ENCODE data around the gene UBAC2.

Gene UBAC2

DNA sequence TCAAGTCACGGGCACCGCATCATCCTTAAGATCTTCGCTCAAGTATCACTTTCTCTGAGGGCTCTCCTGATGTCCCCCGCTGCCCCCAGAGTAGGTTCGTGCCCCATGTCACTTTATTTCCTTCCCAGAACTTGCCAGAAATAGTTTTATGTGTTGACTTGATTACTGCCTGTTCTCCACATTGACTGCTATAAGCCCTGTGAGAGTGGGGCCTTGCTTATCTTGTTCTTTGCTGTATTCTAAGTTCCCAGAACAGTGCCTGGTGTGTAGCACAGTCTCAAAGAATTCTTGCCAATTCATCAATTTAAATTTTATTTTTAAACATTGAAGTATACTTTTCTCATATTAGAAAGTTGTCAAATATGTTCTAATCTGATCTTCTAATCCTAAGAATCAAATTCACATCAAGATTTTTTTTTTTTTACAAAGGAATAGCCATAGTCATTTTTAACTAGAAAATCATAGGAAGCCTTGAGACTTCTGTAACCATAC, 138.6 kb downstream of the UBAC2 start:
- DNase-seq: no peak
- H3K4me3 Mint-ChIP-seq: no peak overlapping the region
- peaks cover 38% of the 10 kb centered on the region for H3K4me1 Mint-ChIP-seq
- H3K36me3 Mint-ChIP-seq: peaks cover 64% of the 10 kb centered on the region
- no peak overlapping the region for H3K27ac Mint-ChIP-seq
- CTCF ChIA-PET: interaction anchor here (1.0 kb wide), 1 partner anchor 13 kb away, joined by 3 read pairs; no protein-coding TSS in a partner anchor
- H3K9me3 Mint-ChIP-seq: no peaks in the 10 kb centered on the region
- H3K27me3 Mint-ChIP-seq: no peaks in the 10 kb centered on the region

DNA sequence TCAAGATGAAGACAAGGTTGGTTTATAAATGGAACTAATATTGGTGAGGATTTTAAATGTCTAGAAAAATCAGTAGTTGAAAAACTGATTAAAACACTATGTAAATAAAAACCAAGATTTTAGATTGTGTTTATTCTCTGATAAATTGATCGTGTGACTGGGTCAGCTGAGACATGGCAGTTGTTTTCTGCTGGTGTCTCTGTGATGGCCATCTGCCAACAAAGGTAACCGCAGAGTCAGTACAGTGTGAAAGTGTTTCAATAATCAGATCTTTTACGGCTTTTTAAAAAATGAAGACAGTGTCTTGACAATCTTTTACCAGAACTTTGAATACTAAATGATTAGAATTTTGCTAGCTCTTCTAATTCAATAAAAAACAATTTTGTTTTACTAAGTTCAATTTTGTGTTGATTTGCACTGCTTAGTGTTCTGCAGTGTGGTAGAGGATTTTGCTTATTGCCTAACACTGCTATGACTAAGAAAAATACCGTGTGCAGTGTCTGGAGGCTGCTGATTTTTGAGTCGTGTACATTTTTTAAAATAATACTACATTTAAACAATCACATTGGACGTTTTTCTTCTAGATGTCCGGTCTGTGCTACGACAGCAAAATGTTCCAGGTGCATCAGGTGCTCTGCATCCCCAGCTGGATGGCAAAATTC, 139.2 kb downstream of the UBAC2 start:
- Mint-ChIP-seq H3K36me3 (peaks cover 68% of the 10 kb centered on the region), H3K4me1 (peaks cover 38% of the 10 kb centered on the region), H3K27me3 (no peaks in the 10 kb centered on the region), H3K9me3 (no peaks in the 10 kb centered on the region), H3K27ac (no peak overlapping the region), H3K4me3 (no peak overlapping the region)
- no peak for DNase-seq
- CTCF ChIA-PET: interaction anchor here (1.0 kb wide), 1 partner anchor 12 kb away, joined by 3 read pairs; no protein-coding TSS in a partner anchor

DNA sequence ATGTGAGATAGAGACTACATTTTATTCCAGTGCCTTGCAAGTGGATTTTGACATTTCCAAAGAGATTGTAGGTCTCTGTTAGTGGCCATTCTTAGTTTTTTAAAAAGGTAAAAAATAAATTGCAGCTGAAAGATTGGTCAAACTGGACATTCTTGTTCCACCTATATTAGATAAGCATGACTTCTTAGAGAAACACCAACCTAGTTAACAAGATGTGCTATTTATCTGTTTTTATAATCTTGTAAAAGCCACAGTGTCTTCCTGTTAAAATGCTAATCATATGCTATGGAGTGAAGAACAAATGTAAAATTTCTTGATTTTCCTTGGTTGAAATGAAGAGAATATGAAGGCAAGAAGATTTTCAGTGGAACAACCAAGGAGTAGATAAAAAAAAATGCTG, 140.0 kb downstream of the UBAC2 start:
- Mint-ChIP-seq H3K27ac (no peak overlapping the region), H3K4me3 (no peak overlapping the region), H3K36me3 (peaks cover 70% of the 10 kb centered on the region), H3K27me3 (no peaks in the 10 kb centered on the region), H3K9me3 (no peaks in the 10 kb centered on the region), H3K4me1 (peaks cover 38% of the 10 kb centered on the region)
- DNase-seq: no peak
- CTCF ChIA-PET: no interaction called here

DNA sequence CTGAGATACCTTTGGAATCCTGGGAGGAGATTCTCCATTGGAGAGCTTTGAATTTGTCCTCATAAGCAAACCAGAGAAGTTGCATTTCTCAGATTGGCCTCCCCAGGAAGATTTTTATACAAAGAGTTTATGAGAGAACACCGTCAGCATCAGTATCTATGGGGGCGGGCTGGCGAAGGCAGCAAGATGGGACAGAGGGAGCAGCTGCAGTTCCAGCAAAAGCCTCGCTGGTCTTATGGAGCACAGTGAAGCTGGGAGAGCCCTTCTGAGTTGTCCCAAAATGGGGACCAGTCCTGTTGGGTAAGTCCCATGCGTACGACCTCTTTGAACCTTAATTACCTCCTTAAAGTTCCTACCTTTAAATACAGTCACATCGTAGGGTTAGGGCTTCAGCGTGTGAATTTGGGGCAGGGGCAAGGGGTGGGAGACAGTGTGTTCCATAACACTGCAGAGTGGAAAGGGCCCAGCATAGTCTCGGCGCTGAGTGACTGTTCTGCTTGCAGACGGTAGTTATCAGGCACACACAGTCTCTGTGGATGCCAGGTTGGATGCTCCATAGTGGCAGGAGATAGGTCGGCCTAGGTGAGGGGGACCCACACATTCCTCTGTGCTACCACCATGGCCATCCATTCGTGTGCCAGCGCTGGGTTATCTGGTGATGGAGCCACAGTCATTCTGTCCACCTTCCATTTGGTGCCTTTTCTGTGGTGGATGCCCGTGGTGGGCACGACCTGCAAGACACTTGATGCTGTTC, 141.5 kb downstream of the UBAC2 start:
- Mint-ChIP-seq H3K36me3 (peaks cover 73% of the 10 kb centered on the region), H3K27ac (no peak overlapping the region), H3K4me3 (no peak overlapping the region), H3K4me1 (peaks cover 45% of the 10 kb centered on the region), H3K9me3 (no peaks in the 10 kb centered on the region), H3K27me3 (no peaks in the 10 kb centered on the region)
- CTCF ChIA-PET: interaction anchor here (0.9 to 1.2 kb wide), 3 partner anchors 13 to 41 kb away, joined by 3 to 4 read pairs (median 3); no protein-coding TSS in a partner anchor
- DNase-seq: no peak

DNA sequence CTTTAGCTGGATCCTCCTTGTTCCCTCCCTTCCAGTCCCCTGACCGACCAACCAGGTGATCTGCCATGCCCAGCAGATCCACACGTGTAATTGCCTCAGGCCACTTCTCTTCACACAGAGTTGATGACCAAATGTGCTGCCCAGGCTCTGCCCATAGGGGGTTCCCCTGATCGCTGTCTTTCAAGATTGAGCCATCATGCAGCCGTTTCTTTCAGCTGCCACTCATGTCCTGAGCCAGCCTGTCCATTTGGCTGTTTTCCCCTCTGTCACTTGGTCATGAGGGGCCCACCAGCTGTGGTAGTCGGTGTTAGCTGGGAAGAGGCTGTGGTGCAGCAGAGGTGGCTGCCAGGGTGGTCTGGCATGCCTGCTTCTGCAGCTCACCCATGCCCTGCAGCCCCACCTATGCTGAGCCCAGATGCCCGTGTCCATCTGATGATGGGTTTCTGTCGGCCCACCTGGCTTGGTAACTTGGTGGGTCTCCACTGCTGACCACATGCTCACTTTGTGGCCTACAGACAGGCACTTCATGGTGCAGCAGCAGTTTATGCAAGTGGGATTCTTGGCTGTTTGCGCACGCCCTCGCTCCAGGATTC, 142.2 kb downstream of the UBAC2 start:
- Mint-ChIP-seq H3K27ac (no peak overlapping the region), H3K36me3 (peaks cover 74% of the 10 kb centered on the region), H3K27me3 (no peaks in the 10 kb centered on the region), H3K4me3 (no peak overlapping the region), H3K9me3 (no peaks in the 10 kb centered on the region), H3K4me1 (peaks cover 44% of the 10 kb centered on the region)
- CTCF ChIA-PET: interaction anchor here (1.2 kb wide), 1 partner anchor 9 kb away, joined by 3 read pairs; no protein-coding TSS in a partner anchor
- DNase-seq: no peak

DNA sequence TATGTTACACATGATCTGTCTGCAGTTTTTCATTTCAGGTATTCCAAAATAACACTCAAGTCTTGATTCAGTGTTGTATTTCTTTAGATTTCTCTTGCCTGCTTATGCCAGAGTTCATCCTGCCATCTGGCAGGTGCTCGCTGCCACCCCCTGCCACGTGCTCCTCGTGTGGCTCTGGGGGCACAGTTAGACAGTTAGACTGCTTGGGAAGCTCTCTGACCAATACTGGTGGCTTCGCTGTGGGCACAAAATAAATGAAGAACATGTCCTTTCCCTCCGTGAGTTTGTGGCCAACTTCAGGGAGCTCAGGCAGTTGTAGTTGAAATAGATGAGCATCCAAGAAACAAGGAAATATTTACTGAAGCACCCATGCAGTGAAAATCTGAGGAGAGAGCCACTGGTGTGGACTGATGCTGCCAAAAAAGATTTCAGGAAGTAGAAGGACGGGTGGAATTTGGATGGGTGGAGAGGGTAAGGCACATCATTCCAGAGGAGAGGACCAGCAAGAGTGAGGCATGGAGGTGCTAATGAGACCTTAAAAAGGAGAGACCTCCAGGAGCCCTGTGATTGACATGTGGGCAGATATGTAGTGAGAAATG, 144.1 kb downstream of the UBAC2 start:
- H3K27ac Mint-ChIP-seq: no peak overlapping the region

DNA sequence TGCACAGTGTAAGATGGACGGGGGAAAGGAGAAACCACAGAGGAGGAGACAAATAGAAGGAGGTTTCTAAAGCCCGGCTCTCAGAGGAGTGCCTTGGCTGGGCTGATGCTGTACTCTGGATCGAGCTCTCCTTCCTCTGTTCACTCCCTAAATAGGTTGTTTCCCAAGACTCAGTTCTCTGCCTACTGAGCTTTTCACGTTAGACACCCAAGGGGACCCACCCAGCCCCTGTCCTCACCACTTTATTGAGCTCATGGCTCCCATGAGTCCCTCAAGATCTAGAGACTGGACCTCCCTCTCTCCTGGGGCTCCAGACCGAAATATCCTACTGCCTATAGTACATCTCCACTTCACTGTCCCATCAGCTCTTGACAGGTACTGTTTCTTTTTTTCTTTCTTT, 144.7 kb downstream of the UBAC2 start:
- no peak for DNase-seq
- Mint-ChIP-seq H3K36me3 (peaks cover 82% of the 10 kb centered on the region), H3K27ac (no peak overlapping the region), H3K4me1 (peaks cover 35% of the 10 kb centered on the region), H3K9me3 (no peaks in the 10 kb centered on the region), H3K4me3 (no peak overlapping the region), H3K27me3 (no peaks in the 10 kb centered on the region)
- CTCF ChIA-PET: interaction anchor here (1.0 to 1.2 kb wide), 2 partner anchors 13 to 169 kb away, joined by 3 to 4 read pairs; no protein-coding TSS in a partner anchor

More for the DNA sequence above, 144.1 kb downstream of the UBAC2 start:
- H3K27me3 Mint-ChIP-seq: no peaks in the 10 kb centered on the region
- CTCF ChIA-PET: interaction anchor here (1.1 to 1.2 kb wide), 2 partner anchors 10 to 168 kb away, joined by 3 to 4 read pairs; no protein-coding TSS in a partner anchor
- peaks cover 80% of the 10 kb centered on the region for H3K36me3 Mint-ChIP-seq
- H3K4me1 Mint-ChIP-seq: peaks cover 37% of the 10 kb centered on the region
- H3K4me3 Mint-ChIP-seq: no peak overlapping the region
- no peaks in the 10 kb centered on the region for H3K9me3 Mint-ChIP-seq
- no peak for DNase-seq

DNA sequence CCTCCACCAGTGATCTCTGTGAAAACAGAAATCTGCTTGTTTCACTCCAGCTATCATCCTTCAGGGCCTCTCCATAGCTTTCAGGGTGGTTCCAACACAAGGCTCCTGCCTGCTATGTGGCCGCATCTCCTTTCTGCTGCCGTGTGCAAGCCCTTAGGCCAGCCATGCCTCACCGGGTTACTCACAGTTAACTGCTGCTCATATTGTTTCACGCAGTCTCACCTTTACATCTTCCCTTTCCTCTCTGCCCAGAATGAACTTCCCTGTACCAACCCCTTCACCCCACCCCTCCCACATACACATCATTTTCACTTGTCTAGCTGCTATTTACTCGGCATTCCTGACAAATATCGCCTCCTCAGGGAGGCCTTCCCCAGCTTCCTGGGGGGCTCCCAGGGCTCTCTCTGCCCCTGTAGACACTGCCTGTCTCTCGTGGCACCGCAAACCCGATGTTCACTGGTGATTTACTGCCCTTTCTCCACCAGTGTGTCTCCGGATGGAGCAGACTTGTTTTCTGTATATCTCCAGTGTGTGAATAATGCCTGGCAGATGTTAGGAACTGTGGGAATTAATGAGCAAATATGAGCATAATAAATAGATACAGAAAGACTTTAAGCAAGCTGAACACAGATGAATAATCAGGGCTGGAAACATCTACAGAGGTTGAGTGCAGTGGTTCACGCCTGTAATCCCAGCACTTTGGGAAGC, 145.8 kb downstream of the UBAC2 start:
- H3K27me3 Mint-ChIP-seq: no peaks in the 10 kb centered on the region
- H3K4me1 Mint-ChIP-seq: peaks cover 38% of the 10 kb centered on the region
- H3K36me3 Mint-ChIP-seq: peaks cover 80% of the 10 kb centered on the region
- H3K4me3 Mint-ChIP-seq: no peak overlapping the region
- H3K27ac Mint-ChIP-seq: peak overlapping the region; percentile 44
- DNase-seq: no peak
- CTCF ChIA-PET: interaction anchor here (1.0 to 1.6 kb wide), 2 partner anchors 14 to 77 kb away, joined by 4 to 5 read pairs; no protein-coding TSS in a partner anchor
- H3K9me3 Mint-ChIP-seq: no peaks in the 10 kb centered on the region

DNA sequence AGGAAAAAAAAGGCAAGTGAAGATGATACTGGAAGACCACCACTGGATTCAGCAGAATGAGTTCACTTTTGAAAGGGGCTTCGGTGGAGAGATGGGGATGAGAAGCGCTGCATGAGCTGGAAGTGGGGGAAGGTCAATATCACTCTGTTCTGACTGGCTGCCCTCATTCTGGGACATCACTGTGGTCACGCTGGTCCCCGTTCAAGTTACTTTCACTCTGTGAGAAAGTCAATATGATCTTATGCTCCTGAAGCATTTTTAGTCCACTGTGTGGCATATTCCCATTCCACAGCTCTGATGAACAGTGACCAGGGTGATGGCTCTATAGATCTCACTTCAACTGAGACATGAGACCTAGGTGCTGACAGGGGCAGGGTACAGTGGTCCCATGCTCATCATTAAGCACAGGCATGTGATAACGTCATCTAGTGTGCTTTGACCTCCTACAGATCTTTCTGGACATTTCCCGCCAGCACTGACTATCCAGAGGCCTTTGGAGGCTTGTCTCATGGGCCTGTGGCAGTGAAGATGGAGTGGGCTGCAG, 146.8 kb downstream of the UBAC2 start:
- Mint-ChIP-seq H3K27ac (no peak overlapping the region), H3K4me1 (peaks cover 47% of the 10 kb centered on the region)

DNA sequence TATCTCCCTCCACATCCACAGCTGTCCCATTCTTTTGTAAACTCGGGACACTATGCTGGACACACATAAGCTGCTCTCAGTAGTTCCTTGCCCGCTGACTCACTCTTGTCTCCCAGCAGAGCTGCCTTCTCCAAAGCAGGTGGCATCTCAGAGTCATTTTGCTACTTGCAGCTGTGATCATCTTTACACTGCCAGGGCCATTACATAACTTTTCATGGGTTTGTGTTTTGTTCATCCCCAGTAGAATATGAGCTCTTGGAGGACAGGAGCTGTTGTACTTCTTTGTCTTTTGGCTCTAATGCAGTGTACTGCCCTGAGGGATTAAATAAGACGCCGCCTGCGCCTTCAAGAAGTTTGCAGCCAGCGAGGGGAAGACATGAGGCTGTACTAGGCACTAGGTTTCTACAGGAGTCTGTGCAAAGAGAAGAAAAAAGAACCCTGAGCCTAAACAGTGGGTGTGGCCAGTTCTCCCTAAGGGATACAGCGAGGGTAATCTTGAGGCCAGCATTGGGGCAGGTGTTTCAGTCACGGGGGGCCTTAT, 147.3 kb downstream of the UBAC2 start:
- Mint-ChIP-seq H3K9me3 (no peaks in the 10 kb centered on the region), H3K4me3 (no peak overlapping the region), H3K27me3 (no peaks in the 10 kb centered on the region), H3K27ac (no peak overlapping the region), H3K4me1 (peaks cover 53% of the 10 kb centered on the region), H3K36me3 (peaks cover 82% of the 10 kb centered on the region)
- DNase-seq: no peak
- CTCF ChIA-PET: interaction anchor here (0.9 to 1.6 kb wide), 2 partner anchors 79 to 87 kb away, joined by 3 to 5 read pairs; no protein-coding TSS in a partner anchor

More for the DNA sequence above, 146.8 kb downstream of the UBAC2 start:
- CTCF ChIA-PET: interaction anchor here (0.9 to 1.6 kb wide), 2 partner anchors 78 to 88 kb away, joined by 3 to 5 read pairs; no protein-coding TSS in a partner anchor
- no peaks in the 10 kb centered on the region for H3K27me3 Mint-ChIP-seq
- H3K4me3 Mint-ChIP-seq: no peak overlapping the region
- H3K9me3 Mint-ChIP-seq: no peaks in the 10 kb centered on the region
- peaks cover 80% of the 10 kb centered on the region for H3K36me3 Mint-ChIP-seq
- no peak for DNase-seq

DNA sequence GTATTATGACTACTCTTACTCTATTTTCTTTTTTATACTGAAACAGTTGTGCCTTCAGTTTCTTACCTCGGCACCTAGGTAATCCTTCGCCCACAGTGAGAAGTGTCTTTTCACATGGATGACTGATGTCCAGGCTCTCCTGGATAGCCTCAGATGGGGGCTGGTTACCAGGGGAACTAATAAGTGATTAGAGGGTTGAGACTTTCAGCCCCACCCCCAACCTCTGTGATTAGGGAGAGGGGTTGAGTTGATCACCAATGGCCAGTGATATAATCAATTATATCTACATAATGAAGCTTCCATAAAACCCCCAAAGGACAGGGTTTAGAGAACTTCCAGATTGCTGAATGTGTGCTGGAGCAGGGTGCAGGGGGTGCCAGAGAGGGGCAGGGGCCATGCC, 149.5 kb downstream of the UBAC2 start:
- Mint-ChIP-seq H3K4me1 (peaks cover 75% of the 10 kb centered on the region), H3K4me3 (no peak overlapping the region), H3K9me3 (no peaks in the 10 kb centered on the region), H3K36me3 (peaks cover 86% of the 10 kb centered on the region), H3K27ac (peak overlapping the region; percentile 44), H3K27me3 (no peaks in the 10 kb centered on the region)
- CTCF ChIA-PET: no interaction called here
- DNase-seq: no peak

DNA sequence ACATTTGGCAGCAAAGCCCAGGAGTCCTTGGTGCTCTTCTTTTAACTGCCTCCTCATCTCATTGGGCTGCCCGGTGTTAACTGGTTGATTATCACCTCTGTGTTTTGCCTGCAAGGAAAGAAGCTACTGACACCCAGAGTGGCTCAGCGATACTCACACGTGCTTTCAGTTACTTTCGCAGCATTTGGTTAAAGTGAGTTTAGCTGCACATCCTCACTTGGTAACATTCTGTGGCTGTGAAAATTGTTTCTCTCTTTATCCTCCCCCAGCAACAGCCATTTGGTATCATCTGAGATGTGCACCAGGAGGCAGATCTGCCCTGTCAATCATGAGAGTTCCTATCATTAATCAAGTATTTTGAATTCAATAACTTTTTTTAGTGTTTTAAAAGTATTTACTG, 151.1 kb downstream of the UBAC2 start:
- peak; percentile 49 for DNase-seq
- Mint-ChIP-seq H3K36me3 (peaks cover 79% of the 10 kb centered on the region), H3K4me1 (peaks cover 83% of the 10 kb centered on the region), H3K27ac (peak overlapping the region; percentile 80), H3K4me3 (no peak overlapping the region), H3K27me3 (no peaks in the 10 kb centered on the region), H3K9me3 (no peaks in the 10 kb centered on the region)
- CTCF ChIA-PET: interaction anchor here (0.6 to 3.9 kb wide), 16 partner anchors 9 to 86 kb away, joined by 3 to 22 read pairs (median 4); no protein-coding TSS in a partner anchor

All from activated naive CD4-positive, alpha-beta T cell treated with anti-CD3 and anti-CD28 coated beads, Interleukin-2, amount 10 ng/mL, durations not matched to agents 7 days and 5 days (primary cell).